DMS114 treated with DMSO at 0.1 percent for 48 hours (cell line): ENCODE results near the gene WWTR1.

Experiments
- DNase-seq: peaks from one replicate; lab custom pipeline; 2025; ENCODE audit not compliant: unreplicated experiment; lab: John Stamatoyannopoulos, UW

Gene WWTR1

GRCh38 chr3:149657926-149658743, at the start of gene WWTR1:
WWTR1 (minus strand) TSS chr3:149658025; CDS start chr3:149657306, 719 bp downstream.
- DNase-seq: peak; percentile 83

- DNase-seq: no peak
These were observed 49.1 kb upstream of the WWTR1 start for GRCh38 chr3:149706905-149707304.

- DNase-seq: no peak
These were observed 47.6 kb upstream of the WWTR1 start for GRCh38 chr3:149705416-149705815.

GRCh38 chr3:149703466-149703865, 45.6 kb upstream of the WWTR1 start:
- DNase-seq: no peak

GRCh38 chr3:149702691-149703441, 45.0 kb upstream of the WWTR1 start:
- DNase-seq: no peak

- DNase-seq: no peak
These were observed 44.1 kb upstream of the WWTR1 start for GRCh38 chr3:149701977-149702350.

- DNase-seq: no peak
These were observed 43.6 kb upstream of the WWTR1 start for GRCh38 chr3:149701206-149701976.

GRCh38 chr3:149688122-149688757, 30.4 kb upstream of the WWTR1 start:
- DNase-seq: no peak

- no peak for DNase-seq
These were observed 29.2 kb upstream of the WWTR1 start for GRCh38 chr3:149686996-149687395.

GRCh38 chr3:149678351-149678950, 20.6 kb upstream of the WWTR1 start:
- no peak for DNase-seq

- no peak for DNase-seq
These were observed 15.6 kb upstream of the WWTR1 start for GRCh38 chr3:149673393-149673792.

GRCh38 chr3:149670742-149671492, 13.1 kb upstream of the WWTR1 start:
- DNase-seq: no peak

- DNase-seq: no peak
These were observed 9.8 kb upstream of the WWTR1 start for GRCh38 chr3:149667576-149667975.

GRCh38 chr3:149663966-149664365, 6.1 kb upstream of the WWTR1 start:
- no peak for DNase-seq

- no peak for DNase-seq
These were observed 4.5 kb upstream of the WWTR1 start for GRCh38 chr3:149662240-149662887.

GRCh38 chr3:149660462-149660861, 2.6 kb upstream of the WWTR1 start:
- no peak for DNase-seq

GRCh38 chr3:149658744-149659497, 1.1 kb upstream of the WWTR1 start:
- DNase-seq: no peak

GRCh38 chr3:149657321-149657925, 402 bp downstream of the WWTR1 start:
- DNase-seq: no peak
